GM12873 (cell line): ENCODE measurements around the gene HOXB13.

Source experiments
- TF ChIP-seq, protein P1 (sequence below): IDR thresholded peaks from 2 replicates; pipeline ENCODE4 v1.5.1; 2012; ENCODE audit warnings: low read depth, mild to moderate bottlenecking, moderate library complexity, low read length, control low read depth; ENCODE audit not compliant: insufficient read depth; ENCODE audit errors: missing control alignments

Gene HOXB13

DNA sequence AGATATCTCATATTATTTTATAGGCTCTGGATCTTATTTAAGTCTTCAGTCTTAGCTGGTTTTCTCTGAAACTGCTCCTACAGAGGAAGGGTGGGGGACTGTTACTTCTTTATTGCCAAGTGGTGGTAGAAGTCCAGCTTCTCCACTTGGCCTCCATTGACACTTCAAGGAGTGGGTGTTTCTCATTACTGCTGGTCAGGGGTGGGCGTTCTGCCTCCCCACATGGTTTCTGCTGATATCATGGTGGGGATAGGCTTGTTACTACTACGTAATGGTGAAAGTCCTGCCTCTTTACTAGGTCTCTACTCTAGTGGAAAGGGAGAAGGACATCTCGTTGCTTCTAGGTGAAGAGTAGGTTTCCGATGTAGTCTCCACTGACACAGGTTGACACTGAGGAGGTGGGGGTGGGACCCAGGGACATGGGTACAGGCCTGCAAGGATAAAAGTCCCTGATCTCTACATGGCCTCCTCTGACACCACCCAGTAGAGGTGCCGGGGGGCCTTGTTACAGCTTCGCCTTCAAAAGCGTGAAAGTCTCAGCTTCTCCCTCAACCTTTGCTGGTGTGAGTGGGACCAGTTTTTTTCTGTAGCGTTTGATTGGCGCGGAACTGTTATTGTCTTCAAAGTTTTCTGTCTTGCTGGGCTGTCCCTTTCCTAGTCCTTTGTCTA is 26.6 kb downstream of the HOXB13 start:
- TF ChIP-seq, protein P1, sequence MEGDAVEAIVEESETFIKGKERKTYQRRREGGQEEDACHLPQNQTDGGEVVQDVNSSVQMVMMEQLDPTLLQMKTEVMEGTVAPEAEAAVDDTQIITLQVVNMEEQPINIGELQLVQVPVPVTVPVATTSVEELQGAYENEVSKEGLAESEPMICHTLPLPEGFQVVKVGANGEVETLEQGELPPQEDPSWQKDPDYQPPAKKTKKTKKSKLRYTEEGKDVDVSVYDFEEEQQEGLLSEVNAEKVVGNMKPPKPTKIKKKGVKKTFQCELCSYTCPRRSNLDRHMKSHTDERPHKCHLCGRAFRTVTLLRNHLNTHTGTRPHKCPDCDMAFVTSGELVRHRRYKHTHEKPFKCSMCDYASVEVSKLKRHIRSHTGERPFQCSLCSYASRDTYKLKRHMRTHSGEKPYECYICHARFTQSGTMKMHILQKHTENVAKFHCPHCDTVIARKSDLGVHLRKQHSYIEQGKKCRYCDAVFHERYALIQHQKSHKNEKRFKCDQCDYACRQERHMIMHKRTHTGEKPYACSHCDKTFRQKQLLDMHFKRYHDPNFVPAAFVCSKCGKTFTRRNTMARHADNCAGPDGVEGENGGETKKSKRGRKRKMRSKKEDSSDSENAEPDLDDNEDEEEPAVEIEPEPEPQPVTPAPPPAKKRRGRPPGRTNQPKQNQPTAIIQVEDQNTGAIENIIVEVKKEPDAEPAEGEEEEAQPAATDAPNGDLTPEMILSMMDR, result no peak

DNA sequence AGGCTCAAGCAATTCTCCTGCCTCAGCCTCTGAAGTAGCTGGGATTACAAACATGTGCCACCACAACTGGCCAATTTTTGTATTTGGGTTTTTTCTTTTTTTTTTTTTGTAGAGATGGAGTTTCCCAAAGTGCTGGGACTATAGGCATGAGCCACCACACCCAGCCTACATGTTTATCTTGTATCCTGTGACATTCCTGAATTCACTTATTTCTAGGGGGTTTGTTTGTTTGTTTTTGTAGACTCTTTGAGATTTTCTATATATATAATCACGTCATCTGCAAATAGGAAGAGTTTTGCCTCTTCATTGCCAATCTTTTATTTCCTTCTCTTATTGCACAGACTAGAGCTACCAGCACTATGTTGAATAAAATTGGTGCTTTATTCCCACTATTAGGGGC is 35.4 kb downstream of the HOXB13 start:
- TF ChIP-seq, protein P1, result no peak

DNA sequence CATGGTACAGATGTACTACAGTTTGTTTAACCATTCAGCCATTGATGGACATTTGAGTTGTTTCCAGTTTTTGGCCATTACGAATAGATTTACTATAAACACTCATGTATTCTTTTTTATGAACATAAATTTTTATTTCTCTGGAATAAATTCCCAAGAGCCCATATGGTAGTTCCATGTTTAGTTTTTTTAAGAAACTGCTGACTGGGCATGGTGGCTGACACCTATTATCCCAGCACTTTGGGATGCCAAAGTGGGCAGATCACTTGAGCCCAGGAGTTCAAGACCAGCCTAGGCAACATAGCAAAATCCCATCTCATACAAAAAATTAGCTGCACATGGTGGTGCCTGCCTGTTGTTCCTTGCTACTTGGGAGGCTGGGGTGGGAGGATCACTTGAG is 36.5 kb downstream of the HOXB13 start:
- TF ChIP-seq, protein P1, result no peak

DNA sequence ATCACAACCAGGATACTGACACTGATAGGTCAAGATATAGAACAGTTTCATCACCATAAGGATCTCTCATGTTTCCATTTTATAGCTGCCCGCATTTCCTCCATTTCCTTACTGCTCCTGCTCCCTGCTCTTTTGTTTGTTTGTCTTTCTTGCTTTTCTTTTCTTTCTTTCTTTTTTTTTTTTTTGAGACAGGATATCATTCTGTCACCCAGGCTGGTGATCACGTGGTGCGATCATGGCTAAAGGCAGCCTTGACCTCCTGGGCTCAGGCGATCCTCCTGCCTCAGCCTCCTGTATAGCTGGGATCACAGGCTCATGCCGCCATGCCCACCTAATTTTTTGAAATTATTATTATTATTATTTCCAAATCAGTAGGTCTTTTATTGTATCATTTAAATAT is 37.9 kb downstream of the HOXB13 start:
- TF ChIP-seq, protein P1, result no peak

DNA sequence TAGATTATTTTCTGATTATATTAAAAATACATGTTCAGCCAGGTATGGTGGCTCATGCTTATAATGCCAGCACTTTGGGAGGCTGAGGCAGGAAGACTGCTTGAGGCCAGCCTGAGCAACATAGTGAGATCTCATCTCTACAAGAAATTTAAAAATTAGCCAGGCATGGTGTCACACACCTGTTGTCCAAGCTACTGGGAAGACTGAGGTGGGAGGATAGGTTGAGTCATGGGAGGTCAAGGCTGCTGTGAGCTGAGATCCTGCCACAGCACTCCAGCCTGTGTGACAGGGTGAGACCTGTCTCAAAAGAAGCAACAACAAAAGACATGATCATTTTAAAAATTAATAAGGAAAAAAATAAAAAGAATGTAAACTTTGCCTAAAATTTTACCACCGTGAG is 46.9 kb downstream of the HOXB13 start:
- TF ChIP-seq, protein P1, result no peak

DNA sequence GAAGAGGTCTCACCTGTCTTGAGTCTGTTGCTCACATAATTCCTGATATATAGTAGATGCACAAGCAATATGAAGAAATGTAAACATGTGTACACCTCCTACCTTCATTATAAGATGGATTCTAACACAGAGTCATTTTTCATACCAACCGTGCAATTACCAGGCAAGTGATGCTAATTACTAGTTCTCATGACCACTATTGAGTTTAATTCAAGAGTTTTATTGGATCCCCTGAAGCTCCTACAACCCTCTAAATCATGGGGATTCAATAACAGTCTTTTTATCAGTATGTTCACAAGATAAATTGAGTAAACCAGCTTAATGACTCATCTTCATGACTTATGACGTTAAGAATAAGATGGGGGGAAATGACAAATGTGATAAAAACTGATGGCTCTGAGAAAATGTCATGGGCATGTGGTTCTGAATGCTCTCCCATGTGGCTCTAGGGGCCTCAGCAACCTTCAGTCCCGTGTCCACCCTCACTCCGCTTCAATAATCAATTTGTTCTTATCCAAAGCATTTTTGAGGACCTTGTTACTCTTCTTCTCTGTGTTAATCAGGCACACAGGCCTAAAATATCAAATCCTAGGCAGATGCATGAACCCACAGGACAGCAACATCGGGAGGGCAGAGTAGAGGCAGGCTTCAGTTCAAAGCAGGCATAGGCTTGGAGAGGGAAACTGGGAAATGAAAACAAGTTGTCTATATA is 49.0 kb downstream of the HOXB13 start:
- TF ChIP-seq, protein P1, result no peak

DNA sequence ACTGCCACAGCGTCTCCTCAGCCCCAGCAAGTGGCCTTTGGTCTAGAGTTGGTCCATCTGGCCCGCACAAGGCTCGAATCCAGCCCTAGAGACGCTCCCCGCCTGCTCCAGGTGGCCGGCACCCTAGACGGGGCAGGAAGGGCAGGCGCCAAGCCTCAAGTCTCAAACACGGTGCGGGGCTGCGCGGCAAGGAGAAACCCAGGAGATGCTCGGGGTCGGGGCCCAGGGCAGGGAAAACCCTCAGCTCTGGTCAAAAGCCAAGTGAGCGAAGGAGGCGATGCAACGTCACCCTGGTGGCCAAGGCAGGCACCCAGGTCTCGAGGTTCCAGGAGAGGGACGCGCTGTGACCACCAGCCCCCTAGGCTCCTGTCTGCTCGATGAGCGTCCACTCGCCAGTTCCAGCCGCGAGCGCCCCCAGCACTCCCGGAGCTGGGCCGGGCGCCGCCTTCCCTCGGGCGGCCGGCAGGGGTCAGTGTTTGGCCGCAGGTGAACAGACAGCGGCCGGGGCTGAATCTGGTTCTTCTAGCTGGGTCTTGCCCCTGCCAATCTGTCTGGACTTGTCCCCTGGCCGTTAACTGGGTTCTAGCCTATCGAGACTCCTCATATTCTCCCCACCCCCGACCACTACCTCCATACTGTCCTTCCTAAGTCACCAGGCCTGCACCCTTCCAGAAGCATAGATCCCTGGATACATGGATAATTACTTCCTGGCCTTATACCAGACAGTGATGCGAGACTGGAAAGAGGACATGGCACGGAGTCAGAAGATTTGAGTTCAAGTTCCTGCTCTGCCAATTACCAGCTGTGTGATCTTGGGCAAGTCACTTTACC is 50.2 kb downstream of the HOXB13 start:
- TF ChIP-seq, protein P1, result peak; percentile 97
